ENCODE measurements around the gene CDH9. TPM values are rescaled to one million over a fixed set of nuclear protein-coding genes. Genes with fewer than 3 reads are reported as not detected.

Gene CDH9
- total RNA-seq, result not detected in 2 replicates

GRCh38 chr5:27038476-27038875, at the start of gene CDH9:
TSS of gene CDH9 (minus strand) at chr5:27038586. CDS start at chr5:26988333, 50,253 bp downstream.

Data from hair follicular keratinocyte (primary cell).